C4-2B (cell line): ENCODE results near the gene NCKAP5.

Experiments
- ZFX ChIP-seq: fragments of 450-650 bp; IDR thresholded peaks from 2 replicates; pipeline ENCODE4 v1.6.1; 2017
- TF ChIP-seq, protein P1 (sequence below): fragments of 450-650 bp; conservative IDR thresholded peaks from 2 replicates; pipeline ENCODE4 v1.5.1; 2017; ENCODE audit warnings: mild to moderate bottlenecking

DNA sequence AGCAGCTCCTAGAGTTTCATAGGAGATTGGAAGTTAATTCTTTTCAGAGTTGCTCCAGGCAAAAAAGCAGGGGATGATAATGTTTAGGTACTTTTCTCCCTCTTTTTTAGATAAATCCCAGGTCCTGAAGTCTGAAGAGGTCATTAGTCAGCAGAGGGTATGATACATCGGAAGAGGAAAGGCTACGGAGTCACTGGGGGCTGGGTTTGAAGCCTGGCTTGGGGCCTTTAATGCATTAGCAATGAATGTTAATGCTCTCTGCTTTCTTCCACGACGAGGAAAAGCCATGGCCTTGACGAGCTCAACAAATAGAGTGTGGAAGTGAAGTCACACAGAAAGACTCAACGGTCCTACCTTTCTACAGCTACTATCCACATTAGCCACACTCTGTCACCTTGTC, 235.1 kb downstream of the NCKAP5 start:
- TF ChIP-seq, protein P1, sequence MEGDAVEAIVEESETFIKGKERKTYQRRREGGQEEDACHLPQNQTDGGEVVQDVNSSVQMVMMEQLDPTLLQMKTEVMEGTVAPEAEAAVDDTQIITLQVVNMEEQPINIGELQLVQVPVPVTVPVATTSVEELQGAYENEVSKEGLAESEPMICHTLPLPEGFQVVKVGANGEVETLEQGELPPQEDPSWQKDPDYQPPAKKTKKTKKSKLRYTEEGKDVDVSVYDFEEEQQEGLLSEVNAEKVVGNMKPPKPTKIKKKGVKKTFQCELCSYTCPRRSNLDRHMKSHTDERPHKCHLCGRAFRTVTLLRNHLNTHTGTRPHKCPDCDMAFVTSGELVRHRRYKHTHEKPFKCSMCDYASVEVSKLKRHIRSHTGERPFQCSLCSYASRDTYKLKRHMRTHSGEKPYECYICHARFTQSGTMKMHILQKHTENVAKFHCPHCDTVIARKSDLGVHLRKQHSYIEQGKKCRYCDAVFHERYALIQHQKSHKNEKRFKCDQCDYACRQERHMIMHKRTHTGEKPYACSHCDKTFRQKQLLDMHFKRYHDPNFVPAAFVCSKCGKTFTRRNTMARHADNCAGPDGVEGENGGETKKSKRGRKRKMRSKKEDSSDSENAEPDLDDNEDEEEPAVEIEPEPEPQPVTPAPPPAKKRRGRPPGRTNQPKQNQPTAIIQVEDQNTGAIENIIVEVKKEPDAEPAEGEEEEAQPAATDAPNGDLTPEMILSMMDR: no peak
- no peak for TF ChIP-seq ZFX
